GM12878 (cell line): ENCODE results near the gene PRRX1. TPM values are rescaled to one million over a fixed set of nuclear protein-coding genes. Genes with fewer than 3 reads are reported as not detected.

Experiments
- ATAC-seq: fragments of 200-7000 bp; cut with Tn5 transposase; 3 replicates; pipeline ENCODE4 v1.9.1; 2020; ENCODE audit warnings: mild to moderate bottlenecking, moderate library complexity
- BruUV-seq: library from RNA; stranded (reverse); fragments of 400-500 nt; replicated peaks from 2 replicates; lab custom pipeline; 2021; lab: Mats Ljungman, UMichigan
- CTCF ChIA-PET: fragments of 300-600 bp; sonication (Branson Sonifier 250); formaldehyde crosslinking; extraction: SDS; loops from one replicate; lab custom pipeline; 2021; ENCODE audit warnings: inconsistent platforms; lab: Yijun Ruan, JAX
- POLR2A ChIA-PET: fragments of 350-600 bp; formaldehyde crosslinking; extraction: SDS; loops from one replicate; lab custom pipeline; 2021; ENCODE audit warnings: inconsistent platforms; lab: Charles Lee
- RAD21 ChIA-PET: fragments of 300-600 bp; sonication (Branson Sonifier 250); formaldehyde crosslinking; loops from one replicate; lab custom pipeline; 2023; ENCODE audit warnings: antibody characterized with exemption; ENCODE audit not compliant: unreplicated experiment; lab: Charles Lee
- SMC1A ChIA-PET: fragments of 300-600 bp; sonication (Branson Sonifier 250); formaldehyde crosslinking; loops from one replicate; lab custom pipeline; 2023; ENCODE audit not compliant: unreplicated experiment, uncharacterized antibody; lab: Charles Lee
- DNase-seq: peaks from one replicate; pipeline ENCODE4 v3.0.0-alpha.2; 2011; ENCODE audit warnings: low read depth, low spot score
- FAIRE-seq: peaks from 3 replicates; lab custom pipeline; 2011; peaks lifted over from hg19 to GRCh38; lab: Jason Lieb, UNC
- H2AFZ ChIP-seq: 2 replicates; pipeline ENCODE4 v1.6.0; 2011; ENCODE audit warnings: low read depth, low read length, control low read depth; ENCODE audit not compliant: control insufficient read depth
- H3K27ac ChIP-seq: 2 replicates; pipeline ENCODE4 v1.5.1; 2011; ENCODE audit warnings: control low read depth; ENCODE audit not compliant: control insufficient read depth, insufficient read depth
- H3K27me3 ChIP-seq, 2 experiments: replicated peaks in 1 of 2; 2 replicates each; pipeline versions ENCODE4 v1.6.0 to v1.6.1; 2011; ENCODE audit warnings: low read length in 1 of 2; ENCODE audit not compliant: control insufficient read depth in 2 of 2, insufficient read depth in 2 of 2
- H3K36me3 ChIP-seq, 2 experiments: 2 replicates each; pipeline ENCODE4 v1.5.1; 2011; ENCODE audit warnings: low read length in 1 of 2; ENCODE audit not compliant: control insufficient read depth in 2 of 2, insufficient read depth in 2 of 2
- H3K4me1 ChIP-seq: 2 replicates; pipeline ENCODE4 v1.6.1; 2011; ENCODE audit warnings: mild to moderate bottlenecking, low read length, moderate library complexity, mixed read lengths; ENCODE audit not compliant: control insufficient read depth, insufficient read depth
- H3K4me2 ChIP-seq: 2 replicates; pipeline ENCODE4 v1.6.0; 2011; ENCODE audit warnings: control low read depth; ENCODE audit not compliant: control insufficient read depth, insufficient read depth
- H3K4me3 ChIP-seq: fragments of 200-600 bp; sonication (generic); 2 replicates; pipeline ENCODE4 v1.5.1; 2016
- H3K79me2 ChIP-seq: 2 replicates; pipeline ENCODE4 v1.6.0; 2011; ENCODE audit warnings: low read length; ENCODE audit not compliant: control insufficient read depth, insufficient read depth
- H3K9ac ChIP-seq: 2 replicates; pipeline ENCODE4 v1.8.0; 2011; ENCODE audit warnings: low read length, control low read depth, mixed read lengths; ENCODE audit not compliant: control insufficient read depth, insufficient read depth
- H3K9me3 ChIP-seq: replicated peaks from 3 replicates; pipeline ENCODE4 v1.5.1; 2011; ENCODE audit warnings: mild to moderate bottlenecking, low read length; ENCODE audit not compliant: control insufficient read depth, insufficient read depth
- H4K20me1 ChIP-seq: 2 replicates; pipeline ENCODE4 v1.6.0; 2011; ENCODE audit not compliant: control insufficient read depth, insufficient read depth
- FOS ChIP-seq: IDR thresholded peaks from 3 replicates; pipeline ENCODE4 v1.6.1; 2011; ENCODE audit warnings: borderline replicate concordance; ENCODE audit not compliant: insufficient read length; ENCODE audit errors: extremely low read depth
- HCFC1 ChIP-seq: fragments of 150-350 bp; IDR thresholded peaks from 2 replicates; pipeline ENCODE4 v1.6.1; 2014; ENCODE audit warnings: low read length
- HDAC6 ChIP-seq: fragments of 200-600 bp; sonication (generic); IDR thresholded peaks from one replicate; pipeline ENCODE4 v1.8.0; 2017; ENCODE audit warnings: antibody characterized with exemption; ENCODE audit not compliant: unreplicated experiment
- HDGF ChIP-seq: fragments of 450-650 bp; IDR thresholded peaks from 2 replicates; pipeline ENCODE4 v1.6.1; 2016; ENCODE audit warnings: antibody characterized with exemption
- HSF1 ChIP-seq: fragments of 150-350 bp; IDR thresholded peaks from 2 replicates; pipeline ENCODE4 v1.6.1; 2014; ENCODE audit warnings: mild to moderate bottlenecking, low read depth, low read length
- KDM1A ChIP-seq: fragments of 200-600 bp; sonication (generic); IDR thresholded peaks from 2 replicates; pipeline ENCODE4 v1.6.1; 2016; ENCODE audit warnings: borderline replicate concordance
- MXI1 ChIP-seq: fragments of 150-350 bp; IDR thresholded peaks from 2 replicates; pipeline ENCODE4 v1.6.1; 2011; ENCODE audit warnings: low read depth, mild to moderate bottlenecking, inconsistent platforms, low read length, improper control_type of control experiment
- NFXL1 ChIP-seq: fragments of 450-650 bp; IDR thresholded peaks from 2 replicates; pipeline ENCODE4 v1.6.1; 2017; ENCODE audit warnings: antibody characterized with exemption, mild to moderate bottlenecking, borderline replicate concordance
- NFYB ChIP-seq: IDR thresholded peaks from 2 replicates; pipeline ENCODE4 v1.6.1; 2011; ENCODE audit warnings: low read depth, mild to moderate bottlenecking, low read length, improper control_type of control experiment, moderate library complexity; ENCODE audit not compliant: insufficient read depth
- PML ChIP-seq: IDR thresholded peaks from 2 replicates; pipeline ENCODE4 v1.6.1; 2012; ENCODE audit warnings: low read length, inconsistent platforms
- RAD51 ChIP-seq: fragments of 450-650 bp; IDR thresholded peaks from 2 replicates; pipeline ENCODE4 v1.6.1; 2016; ENCODE audit warnings: moderate library complexity, mild to moderate bottlenecking, inconsistent platforms
- REST ChIP-seq: IDR thresholded peaks from 2 replicates; pipeline ENCODE4 v1.6.1; 2012; ENCODE audit warnings: mild to moderate bottlenecking, low read depth, low read length
- ZBTB40 ChIP-seq: fragments of 450-650 bp; IDR thresholded peaks from 2 replicates; pipeline ENCODE4 v1.6.1; 2016; ENCODE audit warnings: mild to moderate bottlenecking, moderate library complexity, borderline replicate concordance
- ZNF274 ChIP-seq: IDR thresholded peaks from one replicate; pipeline ENCODE4 v1.8.0; 2011; ENCODE audit not compliant: insufficient read length, insufficient read depth
- ZNF622 ChIP-seq: fragments of 450-650 bp; IDR thresholded peaks from 2 replicates; pipeline ENCODE4 v1.6.1; 2017; ENCODE audit warnings: mild to moderate bottlenecking, inconsistent platforms
- WGBS: methylation state at CpG from one replicate; pipeline ENCODE4 v1.1.6; 2016; ENCODE audit warnings: low lambda C conversion rate; ENCODE audit not compliant: insufficient replicate concordance, insufficient coverage; ENCODE audit errors: missing lambda C conversion rate; 5-methylcytosine and 5-hydroxymethylcytosine counted together
- in situ Hi-C: fragments of 300-500 bp; cut with MboI; formaldehyde crosslinking; loops from 9 replicates; pipeline ENCODE4 v1.14.3; 2018; ENCODE audit warnings: mixed read lengths
- intact Hi-C: fragments of 100-400 bp; cut with micrococcal nuclease; formaldehyde crosslinking; loops from one replicate; pipeline ENCODE4 v1.14.2; 2022; ENCODE audit not compliant: unreplicated experiment
- polyA plus RNA-seq, 11 experiments: library from polyadenylated mRNA; depleted of rRNA in 4 of 11; unstranded in 6 of 11; stranded (reverse) in 5 of 11; fragments of >200 nt; fragmentation: Nextera tagmentation in 4 of 11; fragmentation: Illumina TruSeq in 1 of 11; extraction: Ambion mirVana in 4 of 11; extraction: Trizol in 1 of 11; gene quantifications; 1 replicate in 1 of 11; 2 replicates in 10 of 11; pipeline versions ENCODE4 v1.2.1 to v1.2.3, GENCODE V29; 2011 to 2016; ENCODE audit warnings: inconsistent platforms in 2 of 11, missing spikeins in 2 of 11, low read depth in 1 of 11
- total RNA-seq, 4 experiments: library from RNA; depleted of rRNA in 3 of 4; stranded (reverse); fragments of >200 nt in 3 of 4; fragmentation: Illumina TruSeq in 1 of 4; extraction: Trizol in 1 of 4; gene quantifications; 2 replicates each; pipeline versions ENCODE4 v1.2.1 to v1.2.3, GENCODE V29; 2013 to 2021

PRRX1 gene
- total and polyA plus RNA-seq, 10 of the 15 experiments (the other 5 are each of a cell fraction or from before 2014, with no cell fraction given) = 0.42 to 64.6 (median 1.5) TPM

GRCh38 chr1:170624146-170624545 lies 39.8 kb upstream of the PRRX1 start:
- ChIA-PET POLR2A (interaction anchor here (0.6 to 1.6 kb wide), 5 partner anchors 8 to 931 kb away, joined by 3 to 6 read pairs (median 5); no protein-coding TSS in a partner anchor), SMC1A (interaction anchor here (1.1 to 13.2 kb wide), 6 partner anchors 9 to 92 kb away, joined by 3 to 150 read pairs (median 4); partner anchors contain the start of genes GORAB and PRRX1), CTCF (interaction anchor here (0.8 to 1.7 kb wide), 3 partner anchors 8 to 49 kb away, joined by 3 to 5 read pairs (median 3); no protein-coding TSS in a partner anchor), RAD21 (interaction anchor here (1.3 to 1.4 kb wide), 2 partner anchors 9 to 32 kb away, joined by 3 to 5 read pairs; no protein-coding TSS in a partner anchor)
- in situ Hi-C loops = no loop called here
- intact Hi-C loops = no loop called here
- Histone ChIP-seq H3K27ac (no peak overlapping the region), H4K20me1 (no peaks in the 10 kb centered on the region), H3K79me2 (no peaks in the 10 kb centered on the region), H3K9me3 (no peaks in the 10 kb centered on the region), H3K4me1 (no peaks in the 10 kb centered on the region), H2AFZ (no peak overlapping the region), H3K27me3 (no peaks in the 10 kb centered on the region), H3K4me3 (no peak overlapping the region), H3K36me3 (no peaks in the 10 kb centered on the region), H3K4me2 (no peak overlapping the region), H3K9ac (no peak overlapping the region)
- WGBS = 2% methylated on average over 2 of the region's 2 CpGs
- no TSS peak for BruUV-seq
- FAIRE-seq = no peak
- TF ChIP-seq MXI1 (no peak), HCFC1 (no peak), KDM1A (no peak), HSF1 (no peak), ZNF274 (no peak), NFYB (no peak), PML (no peak), HDGF (no peak), RAD51 (no peak), NFXL1 (no peak), REST (no peak), ZNF622 (no peak), FOS (no peak), ZBTB40 (no peak), HDAC6 (no peak)
- no peak for DNase-seq
- ATAC-seq = no peak
